Activated CD8-positive, alpha-beta memory T cell treated with anti-CD3 and anti-CD28 coated beads, Interleukin-2, amount 50 U/mL, for 1 hour (primary cell): Measurements from ENCODE around the gene FOXP1.

Source experiments
- DNase-seq: peaks from one replicate; pipeline ENCODE4 v3.0.0-alpha.2; 2020; ENCODE audit errors: extremely low read depth

Gene FOXP1

GRCh38 chr3:71177375-71177774, 406.2 kb downstream of the FOXP1 start:
- no peak for DNase-seq

- no peak for DNase-seq
Measured at GRCh38 chr3:71176366-71176765, 407.2 kb downstream of the FOXP1 start.

GRCh38 chr3:71175691-71176365, 407.7 kb downstream of the FOXP1 start:
- no peak for DNase-seq

- DNase-seq = no peak
Measured at GRCh38 chr3:71172951-71173350, 410.6 kb downstream of the FOXP1 start.

GRCh38 chr3:71172189-71172588, 411.3 kb downstream of the FOXP1 start:
- no peak for DNase-seq

- no peak for DNase-seq
Measured at GRCh38 chr3:71171247-71171646, 412.3 kb downstream of the FOXP1 start.

- no peak for DNase-seq
Measured at GRCh38 chr3:71168880-71169411, 414.6 kb downstream of the FOXP1 start.

GRCh38 chr3:71168121-71168721, 415.3 kb downstream of the FOXP1 start:
- DNase-seq = no peak

- DNase-seq = no peak
Measured at GRCh38 chr3:71166339-71167240, 416.9 kb downstream of the FOXP1 start.

GRCh38 chr3:71164881-71165280, 418.6 kb downstream of the FOXP1 start:
- DNase-seq = no peak

GRCh38 chr3:71163198-71163918, 420.2 kb downstream of the FOXP1 start:
- no peak for DNase-seq

GRCh38 chr3:71162221-71162620, 421.3 kb downstream of the FOXP1 start:
- DNase-seq = no peak

GRCh38 chr3:71160785-71161546, 422.6 kb downstream of the FOXP1 start:
- DNase-seq = no peak

GRCh38 chr3:71156062-71156665, 427.4 kb downstream of the FOXP1 start:
- no peak for DNase-seq

- no peak for DNase-seq
Measured at GRCh38 chr3:71154846-71155245, 428.7 kb downstream of the FOXP1 start.

- DNase-seq = no peak
Measured at GRCh38 chr3:71153713-71154112, 429.8 kb downstream of the FOXP1 start.

GRCh38 chr3:71152892-71153265, 430.6 kb downstream of the FOXP1 start:
- DNase-seq = no peak

GRCh38 chr3:71152039-71152891, 431.3 kb downstream of the FOXP1 start:
- DNase-seq = no peak
